BE2C (cell line): ENCODE measurements around the gene SUPT6H.

Experiments used
- DNase-seq: peaks from one replicate; pipeline ENCODE4 v3.0.0-alpha.2; 2020
- H3K27me3 ChIP-seq: fragments of 250-450 bp; sonication (Bioruptor Pico); 2 replicates; pipeline ENCODE4 v1.5.1; 2020; ENCODE audit warnings: mild to moderate bottlenecking
- H3K36me3 ChIP-seq: fragments of 250-450 bp; sonication (Bioruptor Pico); 2 replicates; pipeline ENCODE4 v1.5.1; 2020; ENCODE audit warnings: mild to moderate bottlenecking
- H3K4me1 ChIP-seq: fragments of 250-450 bp; sonication (Bioruptor Pico); 2 replicates; pipeline ENCODE4 v1.5.1; 2020
- H3K4me3 ChIP-seq: 2 replicates; pipeline ENCODE4 v1.5.1; 2011; ENCODE audit warnings: low read depth, low read length
- H3K9me3 ChIP-seq: fragments of 250-450 bp; sonication (Bioruptor Pico); 2 replicates; pipeline ENCODE4 v1.5.1; 2020
- CTCF ChIP-seq: IDR thresholded peaks from 2 replicates; pipeline ENCODE4 v1.5.1; 2012; ENCODE audit warnings: mild to moderate bottlenecking, low read depth, low read length

The SUPT6H gene

DNA sequence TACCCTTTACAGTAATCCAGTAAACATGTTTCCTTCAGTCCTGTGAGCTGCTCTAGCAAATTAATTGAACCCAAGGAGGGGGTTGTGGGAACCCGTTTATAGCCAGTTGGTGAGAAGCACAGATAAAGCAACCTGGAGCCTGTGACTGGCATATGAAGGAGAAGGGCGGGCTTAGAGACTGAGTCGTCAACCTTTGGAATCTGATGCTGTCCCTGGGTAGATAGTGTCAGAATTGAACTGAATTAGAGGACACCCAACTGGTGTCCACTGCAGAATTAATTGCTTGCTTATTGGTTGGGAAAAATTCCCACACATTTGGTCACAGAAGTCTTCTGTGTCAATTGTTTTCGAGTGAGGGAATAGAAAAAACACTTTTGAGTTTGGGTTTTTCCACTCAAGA is 35.2 kb upstream of the SUPT6H start:
- TF ChIP-seq CTCF, result no peak
- peaks cover 11% of the 10 kb centered on the region for H3K36me3 ChIP-seq
- no peaks in the 10 kb centered on the region for H3K9me3 ChIP-seq
- H3K4me3 ChIP-seq, result no peak overlapping the region
- no peaks in the 10 kb centered on the region for H3K4me1 ChIP-seq
- DNase-seq, result no peak
- H3K27me3 ChIP-seq, result no peaks in the 10 kb centered on the region

DNA sequence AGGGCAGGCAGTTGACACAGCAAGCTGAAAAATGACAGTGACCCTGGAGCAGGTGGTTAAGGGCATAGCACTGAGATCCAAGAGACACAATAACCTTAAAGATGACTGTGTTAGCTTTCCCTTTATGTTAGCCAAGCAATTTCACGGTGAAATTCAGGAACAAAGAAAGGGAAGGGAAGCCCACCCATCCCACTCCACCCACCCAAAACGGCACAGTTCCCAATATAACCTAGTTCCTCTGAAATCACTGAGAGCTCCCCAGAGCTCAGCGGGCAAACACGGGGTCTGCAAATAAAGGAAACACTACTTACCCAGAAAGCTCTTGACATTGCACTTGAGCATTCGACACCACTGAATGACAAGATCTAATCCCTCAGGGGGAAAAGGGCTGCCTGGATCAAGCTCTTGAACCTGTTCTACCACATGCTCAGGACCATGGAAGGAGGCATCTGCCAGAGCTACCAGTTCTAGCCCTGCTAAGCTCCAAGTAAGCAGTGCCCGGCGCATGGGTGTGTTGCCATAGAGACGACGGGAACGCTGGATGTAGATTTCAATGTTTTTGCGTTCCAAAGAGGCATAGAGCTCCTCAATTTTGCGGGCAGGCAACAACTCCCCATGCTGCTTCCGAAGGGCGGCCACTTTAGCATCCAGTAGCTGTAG is 27.7 kb upstream of the SUPT6H start:
- Histone ChIP-seq H3K4me3 (no peak overlapping the region), H3K27me3 (no peaks in the 10 kb centered on the region), H3K9me3 (no peaks in the 10 kb centered on the region), H3K4me1 (no peaks in the 10 kb centered on the region), H3K36me3 (peaks cover 29% of the 10 kb centered on the region)
- no peak for TF ChIP-seq CTCF
- no peak for DNase-seq

- Histone ChIP-seq H3K36me3 (peaks cover 33% of the 10 kb centered on the region), H3K4me1 (no peaks in the 10 kb centered on the region), H3K9me3 (no peaks in the 10 kb centered on the region), H3K4me3 (no peak overlapping the region), H3K27me3 (no peaks in the 10 kb centered on the region)
- no peak for TF ChIP-seq CTCF
- DNase-seq, result no peak
Measured at GRCh38 chr17:28635506-28635905, 26.5 kb upstream of the SUPT6H start.

GRCh38 chr17:28641579-28641978 is 20.4 kb upstream of the SUPT6H start:
- H3K27me3 ChIP-seq, result no peaks in the 10 kb centered on the region
- DNase-seq, result no peak
- peaks cover 43% of the 10 kb centered on the region for H3K36me3 ChIP-seq
- H3K4me1 ChIP-seq, result no peaks in the 10 kb centered on the region
- no peak overlapping the region for H3K4me3 ChIP-seq
- no peak for TF ChIP-seq CTCF
- H3K9me3 ChIP-seq, result no peaks in the 10 kb centered on the region

DNA sequence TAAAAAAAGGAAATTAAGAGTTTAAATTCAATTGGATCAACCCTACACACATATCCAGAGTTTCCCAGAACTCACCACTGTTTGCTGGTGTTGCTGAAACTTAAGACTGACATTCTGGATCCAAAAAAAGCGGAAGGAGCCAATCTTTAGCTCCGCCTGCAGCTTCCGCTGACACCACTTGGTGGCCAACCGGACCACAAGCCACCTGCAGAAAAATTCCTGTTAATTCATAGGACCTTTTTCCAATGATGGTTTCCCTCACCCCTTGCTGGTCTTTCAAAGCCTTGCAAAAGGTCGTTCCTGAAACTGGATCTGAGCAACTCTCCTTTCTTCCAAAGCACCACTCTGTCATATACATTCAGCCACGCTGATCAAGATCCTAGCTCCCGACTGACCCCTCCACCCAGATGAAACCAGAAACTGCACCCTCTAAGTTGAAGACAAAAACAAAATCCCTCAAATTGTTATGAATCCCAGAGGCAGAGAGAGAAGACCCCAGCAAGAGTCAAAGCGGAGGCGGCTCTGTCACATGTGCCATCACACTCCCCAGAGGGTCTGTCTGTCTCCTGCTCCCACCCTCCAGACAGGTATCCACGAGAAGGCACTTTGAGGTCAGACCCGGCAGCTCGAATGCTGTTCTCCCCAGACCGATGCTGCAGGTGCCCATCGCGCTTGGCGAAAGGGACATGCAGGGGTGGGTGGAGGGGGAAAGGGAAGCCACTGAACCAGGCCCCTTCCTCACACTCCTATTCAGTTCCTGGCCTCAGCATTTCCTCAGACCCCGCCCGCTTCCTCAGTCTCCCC is 17.8 kb upstream of the SUPT6H start:
- H3K4me3 ChIP-seq, result peak overlapping the region; percentile 68
- H3K27me3 ChIP-seq, result no peaks in the 10 kb centered on the region
- H3K36me3 ChIP-seq, result peaks cover 29% of the 10 kb centered on the region
- H3K4me1 ChIP-seq, result no peaks in the 10 kb centered on the region
- no peaks in the 10 kb centered on the region for H3K9me3 ChIP-seq
- peak; percentile 53 for TF ChIP-seq CTCF
- peak; percentile 29 for DNase-seq

DNA sequence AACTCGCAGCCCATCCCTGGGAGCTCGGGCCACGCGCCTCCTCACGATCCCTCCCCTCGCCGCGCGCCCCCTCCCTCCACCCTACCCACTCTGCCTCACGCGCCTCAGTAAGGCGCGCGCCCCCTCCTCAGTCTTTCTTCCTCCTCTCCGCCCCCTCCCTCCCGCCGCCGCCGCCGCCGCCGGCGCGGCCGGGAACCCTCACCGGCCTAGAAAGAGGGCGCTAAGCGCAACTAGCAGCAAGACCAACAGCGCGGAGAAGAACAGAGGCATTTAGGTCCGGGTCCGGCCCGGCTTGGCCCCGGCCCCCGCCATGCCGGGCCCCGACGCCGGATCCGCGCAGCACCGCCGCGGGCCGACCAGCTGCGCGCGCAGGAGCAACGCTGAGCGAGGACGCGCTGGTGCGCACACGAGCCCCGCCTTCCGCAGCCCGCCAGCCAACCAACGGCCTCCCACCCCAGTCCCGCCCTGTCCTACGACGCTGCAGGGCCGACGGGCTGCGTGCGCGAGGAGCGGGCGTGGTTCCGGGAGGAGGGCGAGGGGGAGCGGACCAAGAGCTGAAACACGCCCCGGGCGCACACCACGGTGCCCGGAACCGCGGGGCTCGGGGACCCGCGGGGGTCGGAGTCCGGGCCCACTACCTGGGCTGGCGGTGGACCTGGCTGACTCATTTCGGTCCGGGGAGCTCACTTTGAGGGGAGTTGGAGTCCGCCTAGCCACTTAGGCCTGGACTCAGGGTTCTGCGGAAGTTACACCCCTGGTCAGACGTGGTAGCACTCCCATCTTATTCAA is 17.0 kb upstream of the SUPT6H start, which contains the start of gene BLTP2:
Gene BLTP2 (minus strand): TSS at position 372 of the 789 bp plus-strand sequence. CDS start 102 bp downstream, at position 270.
- Histone ChIP-seq H3K27me3 (no peaks in the 10 kb centered on the region), H3K36me3 (peaks cover 23% of the 10 kb centered on the region), H3K4me1 (no peaks in the 10 kb centered on the region), H3K9me3 (no peaks in the 10 kb centered on the region), H3K4me3 (peak within 1 kb of the TSS; percentile 68)
- no peak for TF ChIP-seq CTCF
- peak; percentile 90 for DNase-seq
